ENCODE results near the gene LEMD2.

Gene LEMD2

GRCh38 chr6:33790910-33791309 lies 2.0 kb upstream of the LEMD2 start:
- no peak for TF ChIP-seq GATA2 (IDR thresholded peaks at IDR 0.05; ENCODE audit: low read depth, low read length)

- TF ChIP-seq GATA2 (IDR thresholded peaks at IDR 0.05; ENCODE audit: low read depth, low read length), result no peak
- no peak for TF ChIP-seq GATA3 (IDR thresholded peaks at IDR 0.05; ENCODE audit: low read depth, low read length)
Measured at GRCh38 chr6:33790379-33790778, 1.4 kb upstream of the LEMD2 start.

DNA sequence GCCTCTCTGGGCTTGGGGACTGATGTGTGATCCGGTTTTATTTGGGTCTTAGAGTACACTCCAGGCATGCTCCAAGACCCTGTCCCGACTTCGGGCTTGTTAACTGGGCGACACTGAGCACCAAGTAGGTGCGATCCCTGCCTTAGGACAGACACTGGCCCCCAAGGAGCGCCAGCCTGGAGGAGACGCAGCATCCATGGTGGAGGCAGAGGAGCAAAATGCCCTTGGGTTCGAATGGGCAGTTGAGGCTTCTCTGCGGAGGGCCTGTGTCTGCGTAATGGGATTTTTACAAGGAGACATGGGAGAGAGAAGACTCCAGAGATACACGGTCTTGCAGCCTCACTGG lies 593 bp upstream of the LEMD2 start:
- no peak for TF ChIP-seq GATA3 (IDR thresholded peaks at IDR 0.05; ENCODE audit: low read depth, low read length)

DNA sequence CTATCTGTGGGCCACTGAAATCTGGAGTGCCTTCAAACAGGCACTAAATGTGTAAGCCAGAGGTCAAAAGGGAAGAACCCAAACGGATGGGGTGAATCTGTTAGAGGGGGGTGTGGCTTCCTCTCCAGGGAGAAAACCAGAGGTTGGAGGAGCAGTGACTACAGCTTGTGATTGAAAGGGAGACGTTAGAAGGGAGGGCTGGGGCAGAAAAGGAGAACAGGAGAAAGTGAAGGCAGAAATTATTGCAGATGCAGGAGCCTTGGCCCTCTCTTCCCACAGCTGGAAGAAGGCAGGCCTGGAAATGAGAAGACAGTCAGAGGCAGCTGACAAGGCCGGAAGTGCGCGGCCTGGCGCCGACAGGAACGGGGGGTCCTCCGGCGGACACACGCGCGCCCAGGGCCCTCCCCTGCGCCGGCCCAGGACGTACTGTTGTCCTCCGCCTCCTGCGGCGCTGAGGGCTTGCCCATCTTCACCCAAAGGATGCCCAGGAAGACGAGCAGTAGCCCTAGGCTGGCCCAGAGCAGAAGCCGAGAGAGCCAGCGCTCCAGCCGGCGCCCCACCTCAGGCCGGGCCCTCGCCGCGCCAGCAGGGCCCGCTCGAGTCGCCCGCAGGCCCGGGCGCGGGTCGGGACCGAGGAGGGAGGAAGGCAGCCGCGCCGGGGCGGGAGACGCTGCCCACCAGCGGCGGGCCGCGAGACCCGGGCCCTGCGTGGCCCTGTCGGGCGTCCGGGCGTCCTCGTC lies 806 bp downstream of the LEMD2 start:
- TF ChIP-seq GATA3 (IDR thresholded peaks at IDR 0.05; ENCODE audit: low read depth, low read length), result no peak
- no peak for TF ChIP-seq GATA2 (IDR thresholded peaks at IDR 0.05; ENCODE audit: low read depth, low read length)

DNA sequence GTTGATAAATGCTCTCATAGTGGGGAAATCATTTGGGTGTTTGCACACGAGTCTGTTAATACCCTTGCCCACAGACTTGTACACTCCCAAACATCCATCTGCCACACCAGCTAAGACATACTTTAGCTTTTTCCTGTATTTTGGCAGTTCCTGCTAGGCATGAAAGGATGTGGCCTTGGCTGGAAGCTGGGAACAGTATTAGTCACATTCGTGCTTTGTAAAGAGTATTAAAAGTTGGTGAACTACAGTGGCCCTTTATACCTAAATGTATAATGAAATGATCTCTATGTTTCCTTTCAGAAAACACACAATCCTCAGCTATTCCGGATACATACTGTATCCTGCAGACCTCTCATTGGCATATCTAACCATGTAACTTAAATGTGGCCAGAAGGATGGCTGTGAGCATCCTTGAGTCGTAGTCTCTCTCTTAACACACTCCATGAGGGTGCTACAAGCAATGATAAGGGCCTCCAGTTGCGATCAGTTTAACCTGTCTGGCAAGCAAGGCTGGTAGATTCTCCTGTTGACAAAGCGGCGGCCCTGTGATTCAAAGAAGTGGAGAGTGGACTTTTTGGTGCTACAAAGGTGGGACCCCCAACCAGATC lies 1.5 kb downstream of the LEMD2 start:
- TF ChIP-seq GATA3 (IDR thresholded peaks at IDR 0.05; ENCODE audit: low read depth, low read length) (no peak), GATA2 (IDR thresholded peaks at IDR 0.05; ENCODE audit: low read depth, low read length) (no peak)

DNA sequence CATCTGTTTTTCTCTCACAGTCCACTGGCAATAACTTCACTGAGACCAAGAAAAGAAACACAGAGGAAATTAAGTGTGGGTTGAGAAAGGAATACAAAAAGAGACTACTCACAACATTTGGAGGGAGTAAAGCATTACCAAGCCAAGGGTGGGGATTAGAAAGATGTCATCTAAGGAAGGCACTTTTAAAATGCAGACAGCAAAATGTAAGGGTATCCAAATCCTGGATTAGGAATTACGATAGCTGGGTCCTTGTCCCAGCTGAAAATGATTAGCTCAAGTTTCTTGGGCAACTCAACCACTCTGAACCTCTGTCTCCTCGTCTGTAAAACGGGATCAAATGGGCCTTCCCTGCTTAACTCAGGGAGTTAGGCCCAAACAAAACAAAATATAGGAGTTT lies 2.2 kb downstream of the LEMD2 start:
- TF ChIP-seq GATA2 (IDR thresholded peaks at IDR 0.05; ENCODE audit: low read depth, low read length) (no peak), GATA3 (IDR thresholded peaks at IDR 0.05; ENCODE audit: low read depth, low read length) (no peak)

DNA sequence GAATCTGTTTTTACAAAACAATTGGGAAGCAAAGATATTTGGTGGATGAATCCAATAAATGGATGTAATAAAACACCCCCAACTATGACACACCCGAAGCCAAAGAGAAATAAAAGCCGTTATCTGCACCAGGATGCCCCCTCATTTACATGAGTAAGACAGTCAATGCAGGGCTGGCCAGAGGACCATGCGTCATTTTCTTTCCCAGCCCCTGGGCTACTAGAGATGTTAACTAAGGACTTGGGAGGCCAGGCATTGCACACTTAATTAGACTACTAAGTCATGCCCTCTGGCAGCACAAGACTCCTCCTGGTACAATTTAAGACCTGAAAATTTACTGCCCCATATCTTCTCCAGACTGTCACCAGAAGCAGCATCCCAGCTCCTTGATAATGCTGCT lies 3.2 kb downstream of the LEMD2 start:
- TF ChIP-seq GATA2 (IDR thresholded peaks at IDR 0.05; ENCODE audit: low read depth, low read length) (no peak), GATA3 (IDR thresholded peaks at IDR 0.05; ENCODE audit: low read depth, low read length) (no peak)

DNA sequence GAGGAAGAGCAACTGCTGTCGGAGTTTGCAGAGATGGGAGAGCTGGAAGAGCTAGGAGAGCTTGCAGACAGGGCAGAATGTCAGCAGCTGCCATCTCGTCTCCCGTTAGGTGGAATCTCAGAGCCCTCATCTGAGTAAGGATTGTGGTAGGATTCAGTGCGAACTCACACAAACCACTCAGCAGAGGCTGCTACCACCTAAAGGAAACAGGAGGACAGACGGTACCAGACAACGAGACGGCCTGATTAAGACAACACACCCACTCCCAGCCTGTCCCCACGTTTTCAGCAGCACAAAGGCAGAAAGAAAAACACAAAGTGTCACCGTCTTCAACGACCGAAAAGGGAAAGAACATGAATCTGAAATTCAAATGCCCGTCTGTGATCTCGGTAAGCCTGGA lies 4.1 kb downstream of the LEMD2 start:
- TF ChIP-seq GATA2 (IDR thresholded peaks at IDR 0.05; ENCODE audit: low read depth, low read length) (no peak), GATA3 (IDR thresholded peaks at IDR 0.05; ENCODE audit: low read depth, low read length) (no peak)

- TF ChIP-seq GATA2 (IDR thresholded peaks at IDR 0.05; ENCODE audit: low read depth, low read length) (no peak), GATA3 (IDR thresholded peaks at IDR 0.05; ENCODE audit: low read depth, low read length) (no peak)
Measured at GRCh38 chr6:33783781-33784520, 5.0 kb downstream of the LEMD2 start.

DNA sequence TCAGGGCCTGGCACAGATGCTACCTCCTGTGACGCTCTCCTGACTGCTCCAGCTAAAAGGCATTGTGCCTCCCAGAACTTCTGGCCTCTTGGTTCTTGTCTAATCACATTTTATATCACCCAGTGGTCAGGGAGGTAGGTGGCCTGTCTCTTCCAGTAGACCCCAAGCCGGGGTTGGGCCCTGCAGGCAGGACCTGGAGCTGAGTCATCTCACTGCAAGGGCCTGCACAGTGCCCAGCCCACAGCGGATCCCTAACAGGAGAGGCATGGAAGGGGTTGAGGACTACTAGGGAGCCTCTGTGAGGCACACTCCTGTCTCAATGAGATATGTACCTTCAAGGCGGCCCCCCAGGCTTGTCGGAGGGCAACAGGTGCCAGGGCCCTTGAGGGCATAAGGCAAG lies 6.4 kb downstream of the LEMD2 start:
- no peak for TF ChIP-seq GATA2 (IDR thresholded peaks at IDR 0.05; ENCODE audit: low read depth, low read length)
- TF ChIP-seq GATA3 (IDR thresholded peaks at IDR 0.05; ENCODE audit: low read depth, low read length), result no peak

DNA sequence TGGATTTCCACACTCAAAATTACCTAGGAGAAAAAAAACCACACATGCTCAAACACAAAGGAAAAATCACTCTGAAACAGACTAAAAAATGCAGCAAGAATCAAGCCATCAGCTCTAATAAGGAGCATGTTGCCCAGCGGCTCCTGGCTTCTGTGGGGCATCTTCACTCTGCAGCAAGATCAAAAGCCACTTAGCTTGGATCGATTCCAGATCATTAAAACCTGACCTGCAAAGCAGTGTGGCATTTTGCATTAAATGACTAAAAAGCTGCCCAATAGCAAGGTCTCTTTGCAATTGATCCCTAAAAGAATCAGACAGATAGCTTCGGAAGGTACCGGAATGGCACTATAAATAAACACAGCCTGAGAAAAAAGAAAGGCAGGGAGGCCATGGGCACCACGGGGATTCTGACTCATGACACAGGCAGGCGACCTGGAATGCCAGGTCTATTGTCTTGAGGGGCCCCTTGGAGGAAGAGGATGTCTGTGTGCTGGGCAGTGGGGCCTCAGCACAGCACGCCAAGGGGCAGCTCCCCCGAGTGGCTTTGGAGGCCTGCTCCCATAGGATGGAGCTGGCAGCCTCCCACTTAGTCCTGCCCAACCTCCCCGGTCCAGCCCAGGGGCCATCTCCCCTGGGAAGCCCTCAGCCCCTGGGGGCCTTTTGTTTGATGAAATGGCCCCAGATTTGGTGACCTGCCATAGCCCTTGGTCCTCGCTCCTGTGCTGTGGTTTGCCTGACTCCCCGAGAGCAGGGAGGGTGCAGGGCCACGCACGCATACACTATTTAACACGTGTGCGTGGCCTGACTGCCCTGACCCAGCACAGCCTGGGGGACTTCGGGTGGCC lies 7.6 kb downstream of the LEMD2 start:
- TF ChIP-seq GATA3 (IDR thresholded peaks at IDR 0.05; ENCODE audit: low read depth, low read length) (no peak), GATA2 (IDR thresholded peaks at IDR 0.05; ENCODE audit: low read depth, low read length) (no peak)

DNA sequence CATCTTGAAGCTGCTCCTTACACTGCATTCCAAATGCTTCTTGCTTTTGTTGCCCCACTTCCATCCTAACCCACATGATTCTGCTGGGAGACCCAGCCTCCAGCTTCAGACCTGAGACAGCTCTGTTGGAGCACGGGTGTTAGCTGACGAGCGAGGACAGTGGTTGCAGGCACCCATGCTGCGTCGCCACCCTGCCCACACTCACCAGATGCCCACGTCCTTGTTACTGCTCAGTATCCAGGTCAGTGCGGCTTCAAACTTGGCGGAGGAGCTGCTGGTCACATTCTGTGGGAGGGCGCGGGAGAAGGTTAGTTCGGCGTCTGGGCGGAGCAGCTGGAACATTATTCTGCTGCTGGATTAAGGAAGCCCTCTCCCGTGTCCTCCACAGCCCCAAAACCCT lies 9.0 kb downstream of the LEMD2 start:
- TF ChIP-seq GATA3 (IDR thresholded peaks at IDR 0.05; ENCODE audit: low read depth, low read length) (no peak), GATA2 (IDR thresholded peaks at IDR 0.05; ENCODE audit: low read depth, low read length) (no peak)

DNA sequence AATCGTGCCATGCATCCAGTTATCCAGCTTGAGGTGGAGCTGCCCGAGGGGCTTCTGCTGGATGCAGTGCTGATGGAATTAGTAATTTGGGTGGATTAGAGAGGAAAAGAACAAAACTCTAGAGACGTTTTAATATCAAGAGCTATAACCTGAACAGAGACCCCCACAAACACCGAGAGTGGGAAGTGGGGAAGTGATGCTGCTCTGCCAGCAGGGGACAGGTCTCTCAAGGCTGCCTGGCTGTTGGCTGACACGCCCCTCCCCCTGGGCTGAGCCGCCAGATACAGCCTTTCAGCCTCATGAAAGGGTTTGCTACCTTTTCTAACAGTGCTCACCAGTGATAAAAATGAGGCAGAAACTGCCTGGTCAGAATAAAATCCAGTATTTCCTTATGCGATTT lies 9.6 kb downstream of the LEMD2 start:
- no peak for TF ChIP-seq GATA2 (IDR thresholded peaks at IDR 0.05; ENCODE audit: low read depth, low read length)
- no peak for TF ChIP-seq GATA3 (IDR thresholded peaks at IDR 0.05; ENCODE audit: low read depth, low read length)

- TF ChIP-seq GATA2 (IDR thresholded peaks at IDR 0.05; ENCODE audit: low read depth, low read length) (no peak), GATA3 (IDR thresholded peaks at IDR 0.05; ENCODE audit: low read depth, low read length) (no peak)
Measured at GRCh38 chr6:33778444-33779121, 10.3 kb downstream of the LEMD2 start.

Data from SH-SY5Y (cell line).